ENCODE data around the gene ZNF235. TPM values are rescaled to one million over a fixed set of nuclear protein-coding genes. Genes with fewer than 3 reads are reported as not detected.
A peak's percentile ranks its signal among the peaks of the same experiment; 100 is the strongest.
"Not testable (repeated sequence)": the region's sequence is repeated elsewhere in the genome, so short reads cannot be mapped to it uniquely, and the experiment has no call there.

The ZNF235 gene
- 14.4 TPM for total RNA-seq (ENCODE audit: unreplicated experiment)
- long read RNA-seq, partial matches to known transcripts: 2 of 2 reads
- long read RNA-seq, other reads (novel, unspliced or antisense): 0 of 2 reads

- peaks cover 13% of the 10 kb centered on the region for H3K36me3 Mint-ChIP-seq (ENCODE audit: unreplicated experiment)
- TF ChIP-seq, protein P1, sequence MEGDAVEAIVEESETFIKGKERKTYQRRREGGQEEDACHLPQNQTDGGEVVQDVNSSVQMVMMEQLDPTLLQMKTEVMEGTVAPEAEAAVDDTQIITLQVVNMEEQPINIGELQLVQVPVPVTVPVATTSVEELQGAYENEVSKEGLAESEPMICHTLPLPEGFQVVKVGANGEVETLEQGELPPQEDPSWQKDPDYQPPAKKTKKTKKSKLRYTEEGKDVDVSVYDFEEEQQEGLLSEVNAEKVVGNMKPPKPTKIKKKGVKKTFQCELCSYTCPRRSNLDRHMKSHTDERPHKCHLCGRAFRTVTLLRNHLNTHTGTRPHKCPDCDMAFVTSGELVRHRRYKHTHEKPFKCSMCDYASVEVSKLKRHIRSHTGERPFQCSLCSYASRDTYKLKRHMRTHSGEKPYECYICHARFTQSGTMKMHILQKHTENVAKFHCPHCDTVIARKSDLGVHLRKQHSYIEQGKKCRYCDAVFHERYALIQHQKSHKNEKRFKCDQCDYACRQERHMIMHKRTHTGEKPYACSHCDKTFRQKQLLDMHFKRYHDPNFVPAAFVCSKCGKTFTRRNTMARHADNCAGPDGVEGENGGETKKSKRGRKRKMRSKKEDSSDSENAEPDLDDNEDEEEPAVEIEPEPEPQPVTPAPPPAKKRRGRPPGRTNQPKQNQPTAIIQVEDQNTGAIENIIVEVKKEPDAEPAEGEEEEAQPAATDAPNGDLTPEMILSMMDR (IDR thresholded peaks at IDR 0.05; ENCODE audit: partially characterized antibody, unreplicated experiment): no peak
- peak; percentile 80 for DNase-seq
- peak within 1 kb of the TSS; percentile 85 for H3K27ac Mint-ChIP-seq (ENCODE audit: unreplicated experiment)
- H3K4me3 Mint-ChIP-seq (ENCODE audit: unreplicated experiment): peak within 1 kb of the TSS; percentile 98
- peaks cover 7% of the 10 kb centered on the region for H3K9me3 Mint-ChIP-seq (ENCODE audit: unreplicated experiment)
- H3K27me3 Mint-ChIP-seq (ENCODE audit: unreplicated experiment): peaks cover 2% of the 10 kb centered on the region
- peaks cover 2% of the 10 kb centered on the region for H3K4me1 Mint-ChIP-seq (ENCODE audit: low read depth, unreplicated experiment)
Observed at GRCh38 chr19:44304659-44305193, at the start of gene ZNF235. TSS of gene ZNF235 (minus strand) at chr19:44305025. CDS start at chr19:44303404, 1,621 bp downstream.

GRCh38 chr19:44346556-44346955, 41.7 kb upstream of the ZNF235 start:
- TF ChIP-seq, protein P1 (IDR thresholded peaks at IDR 0.05; ENCODE audit: partially characterized antibody, unreplicated experiment): no peak
- no peaks in the 10 kb centered on the region for H3K4me1 Mint-ChIP-seq (ENCODE audit: low read depth, unreplicated experiment)
- DNase-seq: no peak
- H3K4me3 Mint-ChIP-seq (ENCODE audit: unreplicated experiment): no peak overlapping the region
- peaks cover under 1% of the 10 kb centered on the region for H3K27me3 Mint-ChIP-seq (ENCODE audit: unreplicated experiment)
- H3K9me3 Mint-ChIP-seq (ENCODE audit: unreplicated experiment): peaks cover 2% of the 10 kb centered on the region
- peaks cover 17% of the 10 kb centered on the region for H3K36me3 Mint-ChIP-seq (ENCODE audit: unreplicated experiment)
- H3K27ac Mint-ChIP-seq (ENCODE audit: unreplicated experiment): no peak overlapping the region

- no peak for DNase-seq
- no peaks in the 10 kb centered on the region for H3K4me1 Mint-ChIP-seq (ENCODE audit: low read depth, unreplicated experiment)
- H3K27me3 Mint-ChIP-seq (ENCODE audit: unreplicated experiment): no peaks in the 10 kb centered on the region
- H3K36me3 Mint-ChIP-seq (ENCODE audit: unreplicated experiment): peaks cover 22% of the 10 kb centered on the region
- H3K9me3 Mint-ChIP-seq (ENCODE audit: unreplicated experiment): peaks cover 2% of the 10 kb centered on the region
- TF ChIP-seq, protein P1 (IDR thresholded peaks at IDR 0.05; ENCODE audit: partially characterized antibody, unreplicated experiment): no peak
- no peak overlapping the region for H3K4me3 Mint-ChIP-seq (ENCODE audit: unreplicated experiment)
- no peak overlapping the region for H3K27ac Mint-ChIP-seq (ENCODE audit: unreplicated experiment)
Observed at GRCh38 chr19:44345959-44346358, 41.1 kb upstream of the ZNF235 start.

GRCh38 chr19:44344255-44344654, 39.4 kb upstream of the ZNF235 start:
- DNase-seq: no peak
- no peaks in the 10 kb centered on the region for H3K4me1 Mint-ChIP-seq (ENCODE audit: low read depth, unreplicated experiment)
- peaks cover 4% of the 10 kb centered on the region for H3K9me3 Mint-ChIP-seq (ENCODE audit: unreplicated experiment)
- H3K27ac Mint-ChIP-seq (ENCODE audit: unreplicated experiment): no peak overlapping the region
- TF ChIP-seq, protein P1 (IDR thresholded peaks at IDR 0.05; ENCODE audit: partially characterized antibody, unreplicated experiment): no peak
- H3K36me3 Mint-ChIP-seq (ENCODE audit: unreplicated experiment): peaks cover 33% of the 10 kb centered on the region
- H3K27me3 Mint-ChIP-seq (ENCODE audit: unreplicated experiment): no peaks in the 10 kb centered on the region
- H3K4me3 Mint-ChIP-seq (ENCODE audit: unreplicated experiment): no peak overlapping the region

GRCh38 chr19:44341794-44342193, 37.0 kb upstream of the ZNF235 start:
- Mint-ChIP-seq H3K4me3 (ENCODE audit: unreplicated experiment) (no peak overlapping the region), H3K4me1 (ENCODE audit: low read depth, unreplicated experiment) (no peaks in the 10 kb centered on the region), H3K9me3 (ENCODE audit: unreplicated experiment) (peaks cover 4% of the 10 kb centered on the region)

GRCh38 chr19:44334639-44335038, 29.8 kb upstream of the ZNF235 start:
- Mint-ChIP-seq H3K9me3 (ENCODE audit: unreplicated experiment) (peaks cover 17% of the 10 kb centered on the region), H3K36me3 (ENCODE audit: unreplicated experiment) (peaks cover 89% of the 10 kb centered on the region)
- H3K27me3 Mint-ChIP-seq (ENCODE audit: unreplicated experiment); H3K4me1 Mint-ChIP-seq (ENCODE audit: low read depth, unreplicated experiment); DNase-seq; H3K4me3 Mint-ChIP-seq (ENCODE audit: unreplicated experiment); H3K27ac Mint-ChIP-seq (ENCODE audit: unreplicated experiment): not testable (repeated sequence)

More at GRCh38 chr19:44341794-44342193, 37.0 kb upstream of the ZNF235 start:
- TF ChIP-seq, protein P1 (IDR thresholded peaks at IDR 0.05; ENCODE audit: partially characterized antibody, unreplicated experiment): no peak
- H3K27ac Mint-ChIP-seq (ENCODE audit: unreplicated experiment): no peak overlapping the region
- no peak for DNase-seq
- H3K36me3 Mint-ChIP-seq (ENCODE audit: unreplicated experiment): peaks cover 46% of the 10 kb centered on the region
- no peaks in the 10 kb centered on the region for H3K27me3 Mint-ChIP-seq (ENCODE audit: unreplicated experiment)

Data from glutamatergic neuron (in vitro differentiated cells).